Activated T-helper 17 cell treated with anti-CD3 and anti-CD28 coated beads, Interleukin-2, amount 50 U/mL, for 72 hours (primary cell): Measurements from ENCODE around the gene ZNF367. TPM values are rescaled to one million over a fixed set of nuclear protein-coding genes. Genes with fewer than 3 reads are reported as not detected.

Source experiments
- ATAC-seq: fragments of 150-1000 bp; cut with Tn5 transposase; replicated peaks from 2 replicates; pipeline ENCODE4 v1.10.0; 2021; ENCODE audit warnings: mild to moderate bottlenecking, moderate library complexity
- H3K27ac Mint-ChIP-seq: one replicate; pipeline ENCODE4 v1.8.0; 2022; ENCODE audit warnings: mixed read lengths
- H3K27me3 Mint-ChIP-seq: one replicate; pipeline ENCODE4 v1.8.0; 2022; ENCODE audit warnings: mixed read lengths
- H3K36me3 Mint-ChIP-seq: one replicate; pipeline ENCODE4 v1.8.0; 2022; ENCODE audit warnings: low read depth, mild to moderate bottlenecking, mixed read lengths
- H3K4me1 Mint-ChIP-seq: one replicate; pipeline ENCODE4 v1.8.0; 2022; ENCODE audit warnings: mixed read lengths
- H3K4me3 Mint-ChIP-seq: one replicate; pipeline ENCODE4 v1.8.0; 2022; ENCODE audit warnings: mild to moderate bottlenecking, mixed read lengths
- H3K9me3 Mint-ChIP-seq: one replicate; pipeline ENCODE4 v1.8.0; 2022; ENCODE audit warnings: mixed read lengths
- total RNA-seq, 2 donors: library from RNA; stranded (reverse); gene quantifications; one replicate each; pipeline ENCODE4 v1.2.3, GENCODE V29; 2022

The ZNF367 gene
- total RNA-seq, 2 donors from 2014 or later: 25.4 to 27.8 TPM

DNA sequence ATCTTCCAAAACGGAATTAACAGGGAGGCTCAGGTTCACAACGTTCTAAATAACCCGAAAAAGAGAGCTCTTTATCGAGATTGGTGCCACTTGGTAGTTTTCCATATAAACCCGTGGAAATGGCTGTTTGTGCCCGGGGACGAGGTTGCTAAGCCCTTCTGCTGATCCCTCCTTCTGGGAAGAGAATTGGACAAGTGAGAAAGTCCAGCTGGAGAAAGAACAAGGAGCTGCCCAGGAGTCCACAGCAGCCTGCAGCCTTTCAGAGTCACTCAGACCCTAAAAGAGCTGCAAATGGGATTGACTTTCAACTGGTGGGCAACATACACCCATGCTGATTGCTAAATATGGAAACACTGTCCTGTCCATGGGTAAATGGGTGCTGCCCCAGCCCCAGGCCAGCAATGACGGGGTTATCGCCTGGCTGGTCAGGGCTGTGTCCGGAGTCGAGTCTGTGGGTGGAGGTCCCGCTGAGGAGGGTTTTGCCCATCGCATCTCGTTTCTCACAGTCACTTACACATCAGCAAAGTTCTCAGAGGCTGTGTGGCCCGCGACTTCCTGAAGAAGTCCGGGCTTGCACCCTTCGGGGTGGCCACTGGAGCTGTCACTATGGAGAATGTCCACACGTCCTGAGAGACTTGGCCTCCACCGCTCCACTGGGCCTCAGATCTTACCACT is 75.5 kb downstream of the ZNF367 start:
- Mint-ChIP-seq H3K27me3 (no peaks in the 10 kb centered on the region), H3K4me1 (no peaks in the 10 kb centered on the region), H3K36me3 (no peaks in the 10 kb centered on the region), H3K27ac (no peak overlapping the region), H3K4me3 (no peak overlapping the region), H3K9me3 (no peaks in the 10 kb centered on the region)
- no peak for ATAC-seq

DNA sequence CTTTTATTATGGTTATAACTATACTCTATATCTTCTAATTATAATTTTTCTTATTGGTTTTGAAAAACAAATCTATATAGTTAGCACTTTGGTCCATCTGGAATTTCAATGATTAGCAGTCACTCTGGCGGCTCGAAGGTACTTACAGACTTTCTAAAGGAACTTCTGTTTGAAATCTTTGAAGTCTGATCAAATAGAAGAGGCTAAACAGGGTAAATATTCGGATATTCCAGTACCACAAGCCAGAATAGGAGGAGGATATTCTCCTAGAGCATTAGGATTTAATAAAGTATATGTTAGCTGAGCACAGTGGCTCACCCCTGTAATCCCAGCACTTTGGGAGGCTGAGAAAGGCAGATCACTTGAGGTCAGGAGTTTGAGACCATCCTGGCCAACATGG is 77.5 kb downstream of the ZNF367 start:
- H3K36me3 Mint-ChIP-seq: no peaks in the 10 kb centered on the region
- no peaks in the 10 kb centered on the region for H3K27me3 Mint-ChIP-seq
- H3K27ac Mint-ChIP-seq: no peak overlapping the region
- H3K9me3 Mint-ChIP-seq: no peaks in the 10 kb centered on the region
- H3K4me1 Mint-ChIP-seq: no peaks in the 10 kb centered on the region
- ATAC-seq: no peak
- no peak overlapping the region for H3K4me3 Mint-ChIP-seq

DNA sequence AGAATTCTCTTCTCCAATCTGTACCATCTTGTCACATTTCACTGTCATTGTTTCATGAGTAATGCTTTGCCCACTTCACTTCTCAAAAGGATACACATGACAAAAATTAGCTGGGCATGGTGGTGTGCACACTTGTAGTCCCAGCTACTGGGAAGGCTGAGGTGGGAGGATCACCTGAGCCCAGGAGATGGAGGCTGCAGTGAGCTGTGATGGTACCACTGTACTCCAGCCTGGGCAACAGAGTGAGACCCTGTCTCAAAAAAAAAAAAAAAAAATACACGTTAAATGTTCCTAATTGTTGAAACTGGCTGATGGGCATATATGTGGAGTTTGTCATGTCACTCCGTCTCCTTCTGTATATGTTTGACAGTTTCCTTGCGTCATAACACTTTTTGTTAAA is 79.9 kb downstream of the ZNF367 start:
- Mint-ChIP-seq H3K9me3 (no peaks in the 10 kb centered on the region), H3K4me3 (no peak overlapping the region), H3K27ac (no peak overlapping the region), H3K4me1 (no peaks in the 10 kb centered on the region), H3K27me3 (no peaks in the 10 kb centered on the region), H3K36me3 (no peaks in the 10 kb centered on the region)
- no peak for ATAC-seq

Other genes starting within 250 kb of the ZNF367 start
- gene HSD17B3, start 116.2 kb downstream of the ZNF367 start, total RNA-seq: not detected
- 1 to 10 TPM; 7.1 to 9.3 TPM for gene SLC35D2, start 34.7 kb downstream of the ZNF367 start, total RNA-seq
- gene HABP4, start 31.8 kb upstream of the ZNF367 start, total RNA-seq: 10 to 100 TPM in 1 of 2 donors, 1 to 10 TPM in 1; 10.0 to 21.3 TPM
- gene CDC14B, start 201.5 kb upstream of the ZNF367 start, total RNA-seq: 1 to 10 TPM; 2.4 to 6.5 TPM
- gene PRXL2C, start 236.9 kb upstream of the ZNF367 start, total RNA-seq: 10 to 100 TPM; 12.7 to 18.7 TPM